ENCODE measurements around the gene SEC23A.
"Not testable (repeated sequence)": the region's sequence is repeated elsewhere in the genome, so short reads cannot be mapped to it uniquely, and the experiment has no call there.

SEC23A gene

DNA sequence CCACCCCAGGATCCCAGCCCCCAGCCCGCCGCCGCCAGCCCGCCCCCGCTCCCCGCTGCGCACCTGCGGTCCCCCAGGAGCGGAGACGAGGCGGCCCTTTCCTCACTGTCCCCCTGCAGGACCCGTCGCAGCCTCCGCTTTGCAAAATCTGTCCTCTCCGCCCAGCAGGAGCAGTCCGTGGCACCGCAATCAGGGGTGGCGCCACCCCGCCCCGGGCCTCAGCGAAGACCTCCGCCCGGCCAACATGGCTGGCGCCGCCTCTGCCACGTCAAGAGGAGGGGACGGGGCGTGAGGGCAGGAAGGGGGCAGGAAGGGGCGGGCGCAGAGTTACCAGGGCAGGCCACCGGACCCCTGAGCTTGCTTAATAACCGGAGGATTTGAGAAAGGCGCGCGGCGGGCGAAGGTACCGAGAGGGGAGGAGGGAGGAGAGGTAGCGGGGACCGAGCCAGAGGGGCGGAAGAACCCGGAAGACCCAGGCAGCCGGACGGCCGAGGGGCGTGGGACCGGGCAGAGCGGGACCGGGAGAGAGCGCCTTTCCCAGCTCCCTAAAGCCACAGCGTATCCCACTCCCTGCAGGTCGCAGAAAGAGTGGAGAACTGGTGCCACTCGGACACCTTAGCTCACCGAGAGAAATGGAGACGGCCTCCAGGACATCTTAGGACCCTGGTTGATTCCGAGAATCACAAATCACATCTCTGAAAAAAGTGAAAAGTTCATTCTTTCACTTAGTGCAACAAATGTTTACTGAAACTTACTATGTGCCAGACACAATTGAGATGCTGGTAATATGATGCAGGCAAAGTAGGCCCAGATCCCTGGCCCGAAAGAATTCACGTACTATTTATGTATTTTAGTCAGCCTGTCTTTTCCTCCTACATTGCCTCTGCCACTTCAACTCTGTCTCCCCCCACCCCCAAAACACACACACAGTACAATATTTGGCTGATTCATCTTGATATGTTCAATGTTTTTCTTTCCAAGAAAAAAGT, at the start of gene SEC23A:
TSS of gene SEC23A (minus strand) at position 267 of the 989 bp plus-strand sequence. CDS start 7,117 bp downstream, outside the sequence.
- DNase-seq (ENCODE audit: low spot score) = peak; percentile 65

DNA sequence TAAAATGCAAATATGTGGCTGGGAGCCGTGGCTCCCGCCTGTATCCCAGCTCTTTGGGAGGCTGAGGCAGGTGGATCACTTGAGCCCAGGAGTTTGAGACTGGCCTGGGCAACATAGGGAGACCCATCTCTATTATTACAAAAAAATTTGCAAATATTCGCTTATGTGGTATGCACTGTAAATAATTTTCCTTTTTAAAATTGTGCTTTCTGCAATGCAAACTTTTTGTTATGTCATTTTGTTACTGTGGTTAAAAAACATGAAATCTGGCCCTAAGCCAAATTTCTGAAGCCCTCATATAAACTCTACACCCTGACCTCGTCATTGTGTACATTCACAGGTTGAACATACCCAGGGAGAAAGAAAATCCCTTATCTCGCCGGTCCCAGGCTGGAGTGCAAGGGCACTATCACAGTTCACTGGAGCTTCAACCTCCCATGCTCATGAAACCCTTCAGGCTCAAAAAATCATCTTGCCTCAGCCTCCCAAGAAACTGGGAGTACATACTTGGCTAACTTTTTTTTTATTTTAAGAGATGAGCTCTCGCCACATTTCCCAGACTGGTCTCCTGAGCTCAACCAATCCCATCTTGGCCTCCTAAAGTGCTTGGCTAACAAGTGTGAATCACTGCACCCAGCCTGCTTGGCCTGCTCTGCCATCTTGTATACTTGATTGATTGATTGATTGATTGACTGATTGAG, 42.4 kb upstream of the SEC23A start:
- DNase-seq (ENCODE audit: low spot score) = peak; percentile 32

DNA sequence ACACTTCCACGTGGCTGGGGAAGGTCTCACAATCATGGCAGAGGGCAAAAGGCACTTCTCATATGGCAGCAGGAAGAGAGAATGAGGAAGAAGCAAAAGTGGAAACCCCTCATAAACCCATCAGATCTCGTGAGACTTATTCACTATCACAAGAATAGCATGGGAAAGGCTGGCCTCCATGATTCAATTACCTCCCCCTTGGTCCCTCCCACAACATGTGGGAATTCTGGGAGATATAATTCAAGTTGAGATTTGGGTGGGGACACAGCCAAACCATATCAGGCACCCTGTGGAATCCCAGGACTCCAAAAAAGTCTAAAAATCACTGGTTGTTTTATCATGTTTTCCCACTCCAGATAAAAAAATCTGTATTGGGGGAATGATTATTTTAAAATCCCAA, 40.2 kb upstream of the SEC23A start:
- DNase-seq (ENCODE audit: low spot score) = not testable (repeated sequence)

DNA sequence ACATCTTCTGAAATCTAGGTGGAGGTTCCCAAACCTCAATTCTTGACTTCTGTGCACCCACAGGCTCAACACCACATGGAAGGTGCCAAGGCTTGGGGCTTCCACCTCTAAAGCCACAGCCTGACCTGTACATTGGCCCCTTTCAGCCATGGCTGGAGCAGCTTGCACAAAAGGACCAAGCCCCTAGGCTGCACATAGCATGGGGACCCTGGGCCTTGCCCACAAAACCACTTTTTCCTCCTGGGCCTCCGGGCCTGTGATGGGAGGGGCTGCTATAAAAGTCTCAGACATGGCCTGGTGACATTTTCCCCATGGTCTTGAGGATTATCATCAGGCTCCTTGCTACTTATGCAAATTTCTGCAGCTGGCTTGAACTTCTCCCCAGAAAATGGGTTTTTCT, 38.6 kb upstream of the SEC23A start:
- not testable (repeated sequence) for DNase-seq (ENCODE audit: low spot score)

DNA sequence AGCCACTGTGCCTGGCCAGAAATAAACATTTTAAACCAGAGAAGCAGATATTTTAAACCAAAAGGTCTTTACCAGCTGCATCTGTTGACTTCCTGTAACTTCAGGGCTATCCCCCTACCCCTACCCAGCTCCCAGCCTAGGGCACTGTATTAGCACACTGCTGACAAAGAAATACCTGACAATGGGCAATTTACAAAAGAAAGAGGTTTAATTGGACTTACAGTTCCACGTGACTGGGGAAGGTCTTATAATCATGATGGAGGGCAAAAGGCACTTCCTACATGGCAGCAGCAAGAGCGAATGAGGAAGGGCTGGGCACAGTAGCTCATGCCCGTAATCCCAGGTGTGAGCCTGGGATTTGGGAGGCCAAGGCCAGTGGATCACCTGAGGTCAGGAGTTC, 37.1 kb upstream of the SEC23A start:
- DNase-seq (ENCODE audit: low spot score) = no peak

DNA sequence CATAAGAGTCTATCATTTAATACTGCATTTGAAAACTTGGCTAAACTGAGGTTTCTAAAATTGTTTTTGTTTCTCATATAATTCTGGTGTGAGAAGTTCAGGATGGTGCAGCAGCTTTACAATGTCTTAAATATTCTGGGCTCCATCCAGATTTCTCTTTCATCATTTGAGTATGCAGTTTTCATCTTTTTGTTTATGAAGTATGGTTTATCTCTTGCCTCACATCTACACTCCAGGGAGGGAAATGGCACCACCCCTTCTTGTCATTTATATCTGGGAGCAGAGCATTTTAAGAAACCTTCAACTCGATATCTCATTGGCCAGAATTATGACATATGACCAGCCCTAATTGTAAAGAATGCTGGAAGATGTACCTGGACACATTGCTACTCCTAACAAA, 35.4 kb upstream of the SEC23A start:
- DNase-seq (ENCODE audit: low spot score) = no peak

DNA sequence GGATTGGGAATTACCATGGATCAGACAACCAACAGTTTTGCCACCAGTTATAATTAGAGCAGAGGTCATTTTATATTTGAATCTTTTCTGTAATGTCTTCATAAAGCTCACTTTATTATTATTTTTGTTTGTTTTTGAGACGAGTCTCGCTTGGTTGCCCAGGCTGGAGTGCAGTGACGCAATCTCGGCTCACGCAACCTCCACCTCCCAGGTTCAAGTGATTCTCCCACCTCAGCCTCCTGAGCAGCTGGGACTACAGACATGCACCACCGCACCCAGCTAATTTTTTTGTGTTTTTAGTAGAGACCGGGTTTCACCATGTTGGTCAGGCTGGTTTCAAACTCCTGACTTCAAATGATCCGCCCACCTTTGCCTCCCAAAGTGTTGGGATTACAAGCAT, 34.8 kb upstream of the SEC23A start:
- not testable (repeated sequence) for DNase-seq (ENCODE audit: low spot score)

DNA sequence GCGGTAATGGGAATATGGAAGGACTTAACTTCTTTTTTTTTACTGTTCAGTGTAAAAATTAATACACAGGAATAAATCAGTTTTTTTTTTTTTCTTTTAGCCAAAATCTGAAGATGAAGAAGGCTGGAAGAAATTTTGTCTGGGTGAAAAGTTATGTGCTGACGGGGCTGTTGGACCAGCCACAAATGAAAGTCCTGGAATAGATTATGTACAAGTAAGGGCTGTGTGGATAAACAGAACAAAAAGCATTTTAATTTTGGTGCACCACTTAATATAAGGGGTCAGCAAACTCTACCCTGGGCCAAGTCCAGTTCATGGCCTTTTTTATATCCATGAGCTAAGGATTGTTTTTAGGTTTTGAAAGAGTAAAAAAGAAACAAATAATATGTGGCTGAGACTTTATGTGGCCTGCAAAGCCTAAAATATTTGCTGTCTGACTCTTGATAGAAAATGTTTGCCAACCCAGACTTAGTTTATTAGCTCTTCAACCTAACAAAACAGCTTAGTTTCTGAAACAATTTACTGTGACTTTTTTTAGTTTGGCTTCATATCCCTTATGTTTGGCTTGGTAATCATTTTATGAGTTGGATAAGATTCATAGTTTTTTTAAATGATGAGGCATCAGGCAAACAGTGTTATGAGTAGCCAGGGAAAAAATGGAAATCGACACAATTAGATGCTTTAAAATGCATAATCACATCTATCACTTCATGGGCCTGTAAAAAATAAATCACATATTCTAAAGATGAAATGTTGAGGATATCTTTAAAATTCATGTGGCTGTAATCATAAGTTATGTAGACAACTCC, 19.5 kb upstream of the SEC23A start:
- no peak for DNase-seq (ENCODE audit: low spot score)

DNA sequence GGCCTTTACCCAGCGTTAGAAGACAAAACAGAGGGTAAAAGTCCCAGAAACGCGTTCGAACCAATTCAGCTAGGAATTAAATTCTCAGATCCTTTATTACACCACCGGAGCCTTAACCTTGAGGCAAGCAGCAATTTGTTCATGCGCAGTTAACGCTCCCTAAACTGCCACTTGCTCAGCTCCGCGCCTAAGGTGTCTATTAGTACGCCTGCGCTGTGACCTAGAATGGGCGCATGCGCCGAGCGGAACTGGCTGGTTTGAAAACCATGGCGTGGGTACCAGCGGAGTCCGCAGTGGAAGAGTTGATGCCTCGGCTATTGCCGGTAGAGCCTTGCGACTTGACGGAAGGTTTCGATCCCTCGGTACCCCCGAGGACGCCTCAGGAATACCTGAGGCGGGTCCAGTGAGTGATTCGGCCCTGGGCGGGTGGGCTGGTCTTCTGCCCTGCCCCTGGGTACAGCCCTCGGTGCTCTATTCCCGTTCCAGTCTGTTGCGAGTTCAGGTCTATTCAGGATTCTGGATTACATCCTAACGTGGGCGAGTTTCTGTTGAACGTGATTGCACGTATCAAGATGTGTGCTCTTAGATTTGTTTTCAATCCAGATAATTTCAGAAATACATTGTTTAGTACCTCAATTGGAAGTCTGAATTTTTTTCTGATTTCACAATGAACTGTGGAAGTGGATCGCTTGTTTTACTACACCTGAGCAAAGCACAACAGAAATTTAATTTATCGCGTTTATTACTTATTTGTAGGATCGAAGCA, 11.2 kb upstream of the SEC23A start, which contains the start of gene GEMIN2:
TSS of gene GEMIN2 (plus strand) at position 251 of the 766 bp plus-strand sequence. CDS start at position 267, 16 bp downstream.
- peak; percentile 75 for DNase-seq (ENCODE audit: low spot score)

DNA sequence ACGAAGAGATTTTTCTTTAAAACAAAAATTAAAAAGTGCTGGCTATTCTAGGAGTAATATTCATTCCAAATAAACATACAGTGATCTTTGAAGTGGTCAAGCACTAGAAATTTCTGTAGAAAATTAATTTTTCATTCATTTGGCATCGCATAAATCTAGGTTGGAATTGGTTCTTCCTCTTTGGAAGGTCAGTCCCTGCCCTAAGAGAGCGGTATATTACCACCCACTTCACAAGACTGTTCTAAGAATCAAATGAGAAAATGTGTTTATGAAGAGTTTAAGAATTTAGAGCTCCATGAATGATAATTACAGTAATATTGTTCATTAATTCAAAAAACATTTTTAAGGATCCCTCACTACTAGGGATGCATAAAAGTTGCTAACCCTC, 10.6 kb upstream of the SEC23A start:
- DNase-seq (ENCODE audit: low spot score) = no peak

DNA sequence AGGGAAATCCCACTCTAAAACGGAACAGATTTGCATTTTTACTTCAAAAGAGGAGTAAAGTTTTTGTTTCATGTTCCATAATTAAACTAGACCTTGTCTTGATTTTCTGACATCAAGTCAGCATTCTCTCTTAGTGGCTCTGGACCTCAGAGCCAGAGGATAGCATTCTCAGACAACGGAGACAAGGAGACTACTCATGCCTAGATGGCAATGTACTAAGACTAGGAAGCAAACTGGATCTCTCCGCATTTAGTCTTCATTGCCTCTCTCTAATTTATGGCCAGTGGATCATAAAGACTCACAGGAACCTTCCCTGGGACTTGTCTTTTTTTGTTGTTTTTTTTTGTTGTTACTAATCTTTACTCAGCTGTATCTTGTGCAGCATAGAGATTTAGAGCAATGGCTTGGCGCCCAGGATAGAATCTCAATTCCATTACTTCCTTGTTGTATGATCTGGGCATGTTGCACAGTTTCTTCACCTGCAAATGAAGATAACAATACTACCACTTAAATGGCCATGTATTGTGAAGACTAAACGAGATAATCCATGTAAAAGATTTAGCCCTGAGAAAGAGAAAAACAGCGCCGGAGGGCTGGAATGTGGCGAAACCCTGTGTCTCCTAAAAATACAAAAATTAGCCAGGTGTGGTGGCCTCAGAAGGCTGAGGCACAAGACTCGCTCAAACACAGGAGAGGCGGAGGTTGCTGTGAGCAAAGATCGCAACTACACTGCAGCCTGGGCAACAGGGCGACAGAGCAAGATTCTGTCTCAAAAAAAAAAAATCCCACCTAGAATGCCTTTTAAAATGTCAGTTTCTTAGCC, 7.1 kb upstream of the SEC23A start:
- DNase-seq (ENCODE audit: low spot score) = no peak

DNA sequence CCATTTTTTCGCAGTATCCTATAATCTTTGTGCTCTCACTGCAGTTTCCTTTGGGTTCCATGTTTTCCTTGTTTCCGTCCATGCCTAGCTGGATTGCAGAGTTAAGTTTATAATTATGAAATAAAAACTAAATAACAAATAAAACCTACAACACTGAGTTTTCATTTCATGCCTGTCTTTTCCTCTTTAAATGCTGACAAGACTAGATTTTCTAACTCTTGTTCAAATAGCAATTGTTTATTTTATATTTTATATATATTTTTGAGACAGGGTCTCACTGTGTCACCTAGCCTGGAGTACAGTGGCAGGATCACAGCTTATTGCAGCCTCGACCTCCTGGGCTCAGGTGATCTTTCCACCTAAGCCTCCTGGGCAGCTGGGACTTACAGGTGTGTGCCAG, 5.8 kb upstream of the SEC23A start:
- DNase-seq (ENCODE audit: low spot score) = no peak

DNA sequence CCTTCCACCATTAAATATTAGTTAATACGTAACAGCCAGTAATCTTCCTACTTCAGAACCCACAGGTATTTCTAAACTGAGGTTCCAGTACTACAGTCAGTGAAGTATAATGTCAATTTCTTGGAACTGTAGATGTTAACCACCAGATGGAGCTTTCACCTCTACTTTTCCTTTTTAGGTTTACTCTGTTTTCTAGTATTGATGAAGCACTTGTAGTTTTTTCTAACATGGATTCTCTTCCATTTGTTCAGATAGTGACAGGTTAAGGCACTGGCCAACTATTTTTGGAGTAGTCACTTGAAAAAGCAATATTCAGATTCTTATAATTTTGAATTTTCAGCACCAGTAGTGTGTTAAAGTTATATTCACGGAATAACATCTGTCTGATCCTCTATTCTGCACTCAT, 4.6 kb upstream of the SEC23A start:
- DNase-seq (ENCODE audit: low spot score) = peak; percentile 39

DNA sequence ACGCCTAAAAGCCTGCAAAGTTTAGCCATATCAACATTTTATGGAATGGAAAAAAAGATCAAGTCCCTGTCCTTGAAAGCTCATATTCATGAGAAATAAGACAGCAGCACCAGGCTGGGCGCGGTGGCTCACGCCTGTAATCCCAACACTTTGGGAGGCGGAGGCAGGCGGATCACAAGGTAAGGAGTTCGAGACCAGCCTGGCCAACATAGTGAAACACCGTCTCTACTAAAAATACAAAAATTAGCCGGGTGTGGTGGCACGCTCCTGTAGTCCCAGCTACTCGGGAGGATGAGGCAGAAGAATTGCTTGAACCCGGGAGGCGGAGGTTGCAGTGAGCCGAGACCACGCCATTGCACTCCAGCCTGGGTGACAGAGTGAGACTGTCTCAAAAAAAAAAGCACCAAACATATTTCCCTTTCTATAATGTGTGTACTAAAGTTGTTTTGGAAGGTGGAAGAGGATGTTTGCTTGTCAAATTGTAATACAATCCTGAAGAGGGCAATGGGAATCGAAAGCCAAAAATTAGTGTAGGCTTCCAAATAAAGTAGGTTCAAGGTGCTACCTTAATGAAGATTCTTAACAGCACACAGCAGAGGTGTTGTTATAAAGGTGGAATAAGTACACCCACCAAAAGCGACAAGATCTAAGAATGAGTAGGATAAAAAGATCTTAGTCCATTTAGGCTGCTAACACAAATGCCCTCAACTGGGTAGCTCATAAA, 1.2 kb upstream of the SEC23A start:
- not testable (repeated sequence) for DNase-seq (ENCODE audit: low spot score)

DNA sequence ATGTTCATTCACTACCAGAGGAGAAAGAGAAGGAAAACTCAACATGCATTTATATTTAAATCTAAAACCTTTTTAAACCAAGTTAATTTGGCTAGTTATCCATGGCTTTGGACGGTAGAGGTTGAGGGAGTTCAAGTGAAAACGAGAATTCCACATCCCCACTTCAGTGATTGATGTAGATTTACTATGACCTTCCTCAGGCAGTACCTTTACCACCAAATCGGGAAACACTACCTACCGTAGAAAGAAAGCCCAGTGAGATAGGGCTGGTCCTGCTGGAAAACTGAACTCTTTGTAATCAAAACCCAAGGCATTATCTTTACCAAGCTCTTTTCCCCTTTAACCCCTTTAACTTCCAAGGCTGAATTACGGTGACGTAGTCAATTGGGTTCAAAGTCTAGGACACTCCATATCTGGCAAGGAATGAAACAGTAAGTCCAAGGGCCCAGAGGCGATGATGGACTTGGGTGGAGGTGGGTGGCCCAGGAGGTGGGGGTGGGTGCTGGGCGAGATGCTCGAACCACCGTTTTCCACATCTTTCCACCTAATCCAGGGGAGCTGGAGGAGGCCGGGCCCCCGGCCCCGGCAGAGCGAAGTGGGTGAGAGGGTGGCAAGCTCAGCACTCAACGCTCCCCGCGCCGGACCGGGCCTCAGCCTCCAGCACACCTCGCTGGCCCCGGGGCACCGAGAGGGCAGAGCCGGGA, 618 bp downstream of the SEC23A start:
- peak; percentile 32 for DNase-seq (ENCODE audit: low spot score)

DNA sequence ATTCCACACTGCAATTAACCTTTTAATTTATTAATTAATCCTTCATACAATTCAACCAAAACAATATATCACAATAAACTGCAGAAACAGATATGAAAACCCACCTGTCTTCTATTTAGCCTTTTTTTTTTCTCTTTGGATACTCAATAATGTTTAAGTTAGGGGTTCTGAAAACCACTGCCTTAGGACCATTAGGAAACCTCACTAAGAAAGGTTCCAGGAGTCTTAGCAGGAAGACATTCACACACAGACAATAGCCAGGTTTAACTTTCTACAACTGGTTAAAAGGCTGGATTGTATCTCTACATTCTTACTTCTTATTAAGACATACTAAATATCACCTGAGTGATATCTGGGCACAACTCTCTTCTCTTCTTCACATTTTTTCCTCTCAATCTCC, 3.3 kb downstream of the SEC23A start:
- no peak for DNase-seq (ENCODE audit: low spot score)

DNA sequence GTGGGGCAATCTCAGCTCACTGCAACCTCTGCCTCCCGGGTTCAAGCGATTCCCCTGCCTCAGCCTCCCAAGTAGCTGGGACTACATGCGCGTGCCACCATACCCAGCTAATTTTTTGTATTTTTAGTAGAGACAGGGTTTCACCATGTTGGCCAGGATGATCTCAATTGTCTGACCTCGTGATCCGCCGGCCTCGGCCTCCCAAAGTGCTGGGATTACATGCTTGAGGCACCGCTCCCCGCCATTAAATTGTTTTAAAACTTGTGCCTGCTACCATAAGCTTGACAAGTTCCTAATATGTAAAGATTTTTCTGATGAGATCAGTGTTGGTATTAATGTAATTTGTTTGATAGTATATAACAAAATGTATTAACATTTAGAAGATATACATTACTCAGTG, 3.8 kb downstream of the SEC23A start:
- DNase-seq (ENCODE audit: low spot score) = not testable (repeated sequence)

DNA sequence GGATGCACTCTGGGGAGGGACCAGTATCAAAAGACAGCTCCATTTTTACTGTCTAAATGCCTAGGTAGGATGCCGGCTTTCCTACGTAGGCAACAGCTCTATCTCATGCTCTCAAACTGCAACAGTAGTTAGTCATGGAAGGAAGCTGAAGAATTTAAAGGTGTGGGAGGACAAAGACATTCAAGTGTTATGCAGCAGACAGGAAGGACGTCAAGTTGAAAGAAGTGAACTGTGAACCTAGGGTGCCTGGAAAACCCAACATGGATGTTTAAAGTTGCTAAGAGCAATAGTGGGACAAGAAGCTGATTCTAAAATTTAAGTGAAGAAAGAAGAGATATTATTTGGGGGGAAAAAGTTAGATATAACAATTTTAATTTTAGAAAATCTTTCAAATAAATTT, 5.9 kb downstream of the SEC23A start:
- DNase-seq (ENCODE audit: low spot score) = no peak

DNA sequence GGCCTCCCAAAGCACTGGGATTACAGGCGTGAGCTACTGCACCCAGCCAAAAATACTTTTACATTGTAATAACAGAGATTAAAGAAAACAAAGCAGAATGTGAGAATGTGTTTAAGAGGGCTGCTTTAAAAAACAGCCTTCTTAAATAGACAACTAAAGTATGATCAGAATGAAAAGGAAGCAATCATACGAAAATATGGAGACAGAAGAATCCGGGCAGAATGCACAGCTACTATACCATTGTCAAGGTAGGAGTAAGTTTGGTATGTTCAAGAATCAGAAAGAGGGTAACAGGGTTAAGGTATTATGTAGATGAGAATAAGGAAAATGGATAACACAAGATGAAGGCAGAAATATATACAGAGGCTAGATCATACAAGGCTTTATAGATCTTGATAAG, 8.5 kb downstream of the SEC23A start:
- no peak for DNase-seq (ENCODE audit: low spot score)
